Lower leg skin (tissue), 3 donors: ENCODE measurements around the gene CENPP.

Experiments used
- POLR2A ChIP-seq, 2 donors: fragments of 450-650 bp; IDR thresholded peaks; one replicate each; pipeline ENCODE4 v1.6.1; 2016 to 2017; ENCODE audit warnings: antibody characterized with exemption in 2 of 2, mild to moderate bottlenecking in 1 of 2, moderate library complexity in 1 of 2
- TF ChIP-seq, protein P1 (sequence below), 3 donors: fragments of 450-650 bp; IDR thresholded peaks; one replicate each; pipeline ENCODE4 v1.5.1; 2016; ENCODE audit warnings: antibody characterized with exemption in 3 of 3, mild to moderate bottlenecking in 3 of 3, moderate library complexity in 2 of 3

DNA sequence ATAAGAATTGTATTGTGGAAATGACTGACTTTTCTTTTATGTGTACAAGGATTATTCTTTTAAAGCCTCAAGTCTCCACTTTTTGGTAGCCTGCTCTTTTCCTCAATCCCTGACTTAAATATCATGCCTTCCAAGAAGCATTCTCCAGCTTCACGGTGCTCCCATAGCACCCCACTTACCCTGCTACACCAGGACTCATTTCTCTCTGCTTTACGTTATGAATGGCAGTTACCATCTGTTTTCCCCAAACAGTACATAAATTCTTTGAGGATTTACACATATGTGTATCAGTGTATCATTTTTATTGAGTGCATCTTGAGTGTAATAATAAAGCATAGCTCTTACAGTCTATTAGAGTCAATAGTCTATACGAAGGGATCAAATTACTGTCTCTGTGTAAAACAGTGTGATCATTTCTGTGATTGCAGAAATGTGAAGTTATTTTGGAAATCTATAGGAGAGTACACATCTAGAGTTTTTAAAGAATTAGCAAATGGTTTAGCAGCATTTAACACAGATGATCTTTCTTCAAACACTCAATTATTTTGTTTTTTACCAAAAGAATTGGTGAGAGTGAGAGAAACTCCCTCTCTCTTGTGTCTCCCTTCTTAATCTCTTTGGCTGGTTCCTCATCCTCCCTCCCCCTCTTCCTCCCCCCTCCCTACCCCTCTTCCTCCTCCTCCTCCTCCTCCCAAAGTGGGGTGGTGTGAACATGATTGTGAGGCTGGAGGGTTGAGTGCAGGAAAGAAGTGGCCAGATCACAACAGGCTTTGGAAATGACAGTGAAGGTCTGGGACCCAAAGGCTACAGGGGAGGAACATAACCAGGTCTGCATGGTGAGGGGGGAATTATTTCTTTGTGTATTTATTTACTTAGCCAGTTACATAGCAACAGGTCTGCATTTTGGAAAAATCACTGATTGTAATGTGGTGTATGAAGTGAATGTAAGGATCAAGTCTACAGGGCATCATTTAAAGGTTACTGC lies 237.7 kb downstream of the CENPP start:
- TF ChIP-seq, protein P1, sequence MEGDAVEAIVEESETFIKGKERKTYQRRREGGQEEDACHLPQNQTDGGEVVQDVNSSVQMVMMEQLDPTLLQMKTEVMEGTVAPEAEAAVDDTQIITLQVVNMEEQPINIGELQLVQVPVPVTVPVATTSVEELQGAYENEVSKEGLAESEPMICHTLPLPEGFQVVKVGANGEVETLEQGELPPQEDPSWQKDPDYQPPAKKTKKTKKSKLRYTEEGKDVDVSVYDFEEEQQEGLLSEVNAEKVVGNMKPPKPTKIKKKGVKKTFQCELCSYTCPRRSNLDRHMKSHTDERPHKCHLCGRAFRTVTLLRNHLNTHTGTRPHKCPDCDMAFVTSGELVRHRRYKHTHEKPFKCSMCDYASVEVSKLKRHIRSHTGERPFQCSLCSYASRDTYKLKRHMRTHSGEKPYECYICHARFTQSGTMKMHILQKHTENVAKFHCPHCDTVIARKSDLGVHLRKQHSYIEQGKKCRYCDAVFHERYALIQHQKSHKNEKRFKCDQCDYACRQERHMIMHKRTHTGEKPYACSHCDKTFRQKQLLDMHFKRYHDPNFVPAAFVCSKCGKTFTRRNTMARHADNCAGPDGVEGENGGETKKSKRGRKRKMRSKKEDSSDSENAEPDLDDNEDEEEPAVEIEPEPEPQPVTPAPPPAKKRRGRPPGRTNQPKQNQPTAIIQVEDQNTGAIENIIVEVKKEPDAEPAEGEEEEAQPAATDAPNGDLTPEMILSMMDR (IDR thresholded peaks at IDR 0.05) = no peak
- TF ChIP-seq POLR2A (IDR thresholded peaks at IDR 0.05) = no peak
